Measurements from ENCODE around the gene CERS6. TPM values are rescaled to one million over a fixed set of nuclear protein-coding genes. Genes with fewer than 3 reads are reported as not detected.

CERS6 gene
- total and polyA plus RNA-seq, 10 of the 15 experiments (the other 5 are each of a cell fraction or from before 2014, with no cell fraction given), result 1.3 to 20.4 (median 14.1) TPM

DNA sequence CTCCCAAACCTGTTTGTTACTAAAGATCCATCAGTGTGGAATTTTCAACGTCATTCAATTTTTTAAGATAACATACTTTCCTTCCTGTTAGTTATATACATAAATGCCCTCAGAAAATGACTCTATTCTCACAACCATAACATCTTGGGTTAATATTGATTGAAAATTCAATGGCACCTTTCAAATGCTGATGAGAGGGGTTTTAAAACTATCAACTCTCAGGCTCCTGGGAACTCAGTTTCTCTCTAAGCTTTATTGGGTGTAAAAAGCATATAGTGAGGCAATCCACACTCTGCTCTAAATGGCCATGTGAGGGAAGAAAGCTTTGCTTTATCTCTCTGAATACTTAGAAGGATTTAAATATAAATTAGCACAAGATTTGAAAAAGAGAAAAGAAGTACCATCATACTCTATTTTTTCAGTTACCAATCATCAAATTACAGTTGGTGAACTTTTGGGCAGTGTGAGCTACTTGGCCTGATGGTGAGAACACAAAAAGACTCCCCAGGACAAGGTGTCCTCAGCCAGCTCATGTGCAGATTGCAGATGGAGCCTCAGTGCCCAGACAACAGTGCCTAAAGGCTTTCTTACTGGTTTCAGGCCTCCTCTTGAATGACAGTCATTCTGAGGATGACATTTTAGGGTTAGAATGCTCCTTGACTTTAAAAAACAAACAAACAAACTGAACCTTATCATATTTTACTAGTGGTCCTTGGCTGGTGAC, 24.6 kb upstream of the CERS6 start:
- CTCF ChIA-PET, result no interaction called here

More for the DNA sequence above, 24.6 kb upstream of the CERS6 start:
- no peak overlapping the region for H2AFZ ChIP-seq (ENCODE audit: control insufficient read depth, low read depth, low read length)
- intact Hi-C loops (cut with micrococcal nuclease; ENCODE audit: unreplicated experiment), result loop anchor here (2.0 to 5.0 kb wide), 3 partner anchors 59 to 83 kb away; no protein-coding TSS in a partner anchor
- H3K4me2 ChIP-seq (ENCODE audit: control insufficient read depth, insufficient read depth), result no peak overlapping the region
- ChIA-PET POLR2A (no interaction called here), RAD21 (ENCODE audit: unreplicated experiment) (no interaction called here), SMC1A (ENCODE audit: uncharacterized antibody, unreplicated experiment) (interaction anchor here (0.5 to 0.9 kb wide), 3 partner anchors 39 to 1826 kb away, joined by 3 to 4 read pairs (median 3); no protein-coding TSS in a partner anchor)
- TF ChIP-seq NFXL1 (IDR thresholded peaks at IDR 0.05; ENCODE audit: borderline replicate concordance), result no peak
- no peak for TF ChIP-seq BMI1 (IDR thresholded peaks at IDR 0.05; ENCODE audit: borderline replicate concordance)
- TF ChIP-seq RELA (IDR thresholded peaks at IDR 0.05; ENCODE audit: borderline replicate concordance, partially characterized antibody), result no peak
- no peak for TF ChIP-seq SRF (IDR thresholded peaks at IDR 0.05; ENCODE audit: low read depth in 2 of 2, low read length in 2 of 2)
- TF ChIP-seq ZNF274 (IDR thresholded peaks at IDR 0.05; ENCODE audit: insufficient read depth, insufficient read length), result no peak
- TF ChIP-seq, protein P1, sequence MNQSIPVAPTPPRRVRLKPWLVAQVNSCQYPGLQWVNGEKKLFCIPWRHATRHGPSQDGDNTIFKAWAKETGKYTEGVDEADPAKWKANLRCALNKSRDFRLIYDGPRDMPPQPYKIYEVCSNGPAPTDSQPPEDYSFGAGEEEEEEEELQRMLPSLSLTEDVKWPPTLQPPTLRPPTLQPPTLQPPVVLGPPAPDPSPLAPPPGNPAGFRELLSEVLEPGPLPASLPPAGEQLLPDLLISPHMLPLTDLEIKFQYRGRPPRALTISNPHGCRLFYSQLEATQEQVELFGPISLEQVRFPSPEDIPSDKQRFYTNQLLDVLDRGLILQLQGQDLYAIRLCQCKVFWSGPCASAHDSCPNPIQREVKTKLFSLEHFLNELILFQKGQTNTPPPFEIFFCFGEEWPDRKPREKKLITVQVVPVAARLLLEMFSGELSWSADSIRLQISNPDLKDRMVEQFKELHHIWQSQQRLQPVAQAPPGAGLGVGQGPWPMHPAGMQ (IDR thresholded peaks at IDR 0.05; ENCODE audit: borderline replicate concordance), result no peak
- TF ChIP-seq TARDBP (IDR thresholded peaks at IDR 0.05; ENCODE audit: borderline replicate concordance), result no peak
- TF ChIP-seq BCL11A (IDR thresholded peaks at IDR 0.05; ENCODE audit: low read depth, low read length), result no peak
- TF ChIP-seq TAF1 (IDR thresholded peaks at IDR 0.05; ENCODE audit: borderline replicate concordance, low read depth, low read length), result no peak
- ATAC-seq, result peak; percentile 46
- DNase-seq (ENCODE audit: low read depth, low spot score), result no peak
- FAIRE-seq, result no peak
- in situ Hi-C loops (cut with MboI), result no loop called here
- peaks cover 13% of the 10 kb centered on the region; the same call in 1 of the 2 replicates for H3K4me1 ChIP-seq (ENCODE audit: control insufficient read depth, insufficient read depth, low read length)
- BruUV-seq (replicated peaks), result no TSS peak
- no peaks in the 10 kb centered on the region; the same call in 2 of the 3 replicates for H3K9me3 ChIP-seq (replicated peaks; ENCODE audit: control insufficient read depth, insufficient read depth, low read length)
- no peak overlapping the region for H3K9ac ChIP-seq (ENCODE audit: control insufficient read depth, insufficient read depth, low read length)
- no peak overlapping the region for H3K4me3 ChIP-seq
- H3K36me3 ChIP-seq (ENCODE audit: control insufficient read depth in 2 of 2, insufficient read depth in 2 of 2, low read length in 1 of 2), result no peaks in the 10 kb centered on the region
- H3K79me2 ChIP-seq (ENCODE audit: control insufficient read depth, insufficient read depth, low read length), result no peaks in the 10 kb centered on the region
- no peaks in the 10 kb centered on the region for H3K27me3 ChIP-seq (replicated peaks in 1 of 2; ENCODE audit: control insufficient read depth in 2 of 2, insufficient read depth in 2 of 2, low read length in 1 of 2)
- no peak overlapping the region; the same call in 1 of the 2 replicates for H3K27ac ChIP-seq (ENCODE audit: control insufficient read depth, insufficient read depth)
- H4K20me1 ChIP-seq (ENCODE audit: control insufficient read depth, insufficient read depth), result no peaks in the 10 kb centered on the region
- 47% methylated on average over 1 of the region's 1 CpG for WGBS (ENCODE audit: insufficient coverage, insufficient replicate concordance, low lambda C conversion rate, missing lambda C conversion rate)

Data from GM12878 (cell line).